NCI-H524 treated with DMSO at 0.1 percent for 48 hours (cell line): ENCODE measurements around the gene IYD.
"Not testable (repeated sequence)": the region's sequence is repeated elsewhere in the genome, so short reads cannot be mapped to it uniquely, and the experiment has no call there.

Experiments
- DNase-seq: peaks from one replicate; lab custom pipeline; 2025; lab: John Stamatoyannopoulos, UW

The IYD gene

DNA sequence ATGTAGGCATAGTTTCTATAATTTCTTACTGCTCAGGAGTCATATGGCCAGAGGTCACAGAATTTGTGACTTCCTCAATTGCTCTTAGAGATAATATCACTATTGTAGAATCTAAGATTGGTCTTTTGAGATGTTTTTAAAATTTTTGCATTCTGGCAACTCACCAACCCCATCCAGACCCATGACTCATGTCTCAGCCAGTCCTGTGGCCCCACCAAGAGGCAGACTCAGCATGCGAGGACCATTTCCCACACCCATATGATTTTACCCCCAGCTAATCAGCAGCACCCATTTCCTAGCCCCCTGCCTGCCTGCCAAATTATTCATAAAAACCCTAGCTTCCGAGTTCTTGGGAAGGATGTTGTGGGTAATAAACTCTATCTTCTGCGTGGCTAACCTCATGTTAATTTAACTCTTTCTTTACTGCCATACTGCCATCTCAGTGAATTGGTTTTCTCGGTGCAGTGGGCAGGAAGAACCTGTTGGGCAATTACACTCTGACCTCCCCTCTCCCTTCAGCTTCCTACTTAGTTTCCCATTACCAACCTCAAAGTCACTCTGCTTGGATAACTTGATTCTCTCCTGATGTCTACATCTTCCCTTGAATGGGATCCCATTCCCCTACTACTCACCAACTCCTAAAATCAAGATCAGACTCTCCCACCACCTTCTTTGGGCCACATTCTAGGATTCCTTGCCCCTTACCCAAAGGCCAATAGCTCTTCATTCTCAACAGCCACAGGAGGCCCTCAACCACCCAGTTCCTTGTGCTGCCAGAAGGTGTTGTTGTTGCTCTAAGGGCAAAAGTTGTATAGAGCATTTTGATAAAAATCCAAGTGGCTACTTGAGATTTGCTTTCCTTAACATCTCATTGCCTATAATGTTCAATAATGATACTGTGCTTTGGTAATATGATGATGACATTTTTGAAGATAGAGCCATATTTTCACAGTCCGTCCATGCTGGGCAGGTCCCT lies 16.2 kb upstream of the IYD start:
- no peak for DNase-seq

DNA sequence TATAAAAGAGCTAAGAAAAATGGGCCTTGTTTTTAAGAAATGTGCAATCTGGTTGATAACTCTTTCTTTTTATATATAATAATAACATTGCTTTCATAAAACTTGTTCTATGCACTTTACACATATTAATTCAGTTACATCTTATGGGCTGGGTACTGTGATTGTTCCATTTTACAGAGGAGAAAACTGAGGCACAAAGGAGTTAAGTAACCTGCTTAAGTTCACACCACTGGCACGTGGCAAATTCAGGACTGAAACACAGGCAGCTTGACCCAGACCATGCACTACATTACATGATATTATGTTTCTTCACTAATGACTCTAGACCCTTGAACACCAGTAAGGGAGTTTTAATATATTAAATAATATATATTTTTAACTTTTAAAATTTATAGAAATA lies 15.4 kb upstream of the IYD start:
- no peak for DNase-seq

DNA sequence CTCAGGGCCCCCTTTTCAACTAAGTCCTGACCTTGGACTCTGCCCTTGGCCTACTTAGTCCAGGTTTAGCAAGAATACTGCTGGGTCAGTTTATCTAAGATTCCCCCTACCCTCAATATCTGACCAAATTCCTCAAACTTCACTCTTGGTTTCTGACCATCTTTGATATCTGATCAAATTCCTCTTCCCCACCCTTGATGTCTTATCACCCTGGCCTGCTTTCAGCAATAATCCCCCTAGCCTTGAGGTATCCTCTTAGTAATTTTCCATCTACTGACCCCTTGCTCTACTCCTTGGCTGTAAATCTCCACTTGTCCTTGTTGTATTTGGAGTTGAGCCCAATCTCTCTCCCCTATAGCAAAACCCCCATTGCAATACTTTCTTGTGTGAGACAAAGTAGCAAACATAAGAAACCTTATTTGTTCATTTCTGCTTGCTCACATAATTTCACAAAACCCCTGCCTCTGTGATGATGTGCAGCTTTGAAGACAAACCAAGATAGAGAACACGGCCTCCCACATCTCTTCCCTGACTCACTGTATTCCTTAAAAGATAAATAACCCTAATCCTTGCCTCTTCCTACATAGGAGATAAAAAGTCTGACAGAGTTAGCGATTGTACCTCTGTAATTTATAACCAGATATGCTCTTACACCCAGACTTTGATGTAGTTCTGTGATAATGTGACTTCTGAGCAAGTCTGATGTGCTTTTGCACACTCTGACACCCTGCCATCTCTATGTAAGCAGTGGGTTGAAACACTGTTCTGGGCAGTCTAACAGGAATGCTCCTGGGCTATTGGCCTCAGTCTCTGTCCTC lies 13.8 kb upstream of the IYD start:
- DNase-seq: no peak

DNA sequence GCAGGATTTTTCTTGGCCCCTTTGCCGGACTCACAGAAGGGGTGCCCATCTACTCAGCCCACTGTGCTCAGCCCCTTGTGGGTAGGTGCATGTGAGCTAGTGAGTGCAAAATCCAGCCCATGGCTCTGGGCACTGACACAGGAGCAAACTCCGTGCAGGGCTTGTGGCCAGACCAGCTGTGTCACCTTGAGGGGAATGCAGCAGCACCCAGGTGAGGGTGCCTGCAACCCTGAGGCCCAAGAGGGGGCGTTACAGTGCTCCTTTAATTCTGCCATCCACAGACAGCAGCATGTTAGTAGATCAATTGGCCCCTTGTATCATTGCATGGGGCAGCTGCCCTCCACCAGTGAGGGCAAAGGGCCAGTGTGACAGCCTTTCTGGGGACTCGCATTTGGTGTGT lies 12.9 kb upstream of the IYD start:
- DNase-seq: no peak

DNA sequence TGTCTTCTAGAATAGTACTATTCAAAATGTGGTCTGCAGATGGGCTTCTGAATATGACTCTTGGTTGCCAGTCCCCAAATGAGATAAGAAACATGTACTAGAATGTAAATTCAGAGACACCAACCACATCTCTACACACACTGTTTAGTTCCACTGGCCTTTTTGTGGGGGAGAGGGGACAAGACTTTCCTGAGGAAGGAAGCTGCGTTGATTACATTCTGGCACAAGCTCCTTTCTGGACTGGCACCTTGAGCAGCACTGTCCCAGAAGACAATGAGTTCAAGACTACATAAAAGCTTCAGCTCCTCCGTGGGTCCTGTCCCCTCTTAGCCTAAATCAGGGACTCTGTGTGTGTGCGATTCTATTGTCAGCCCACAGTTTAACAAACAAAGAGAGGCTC lies 6.9 kb upstream of the IYD start:
- DNase-seq: no peak

DNA sequence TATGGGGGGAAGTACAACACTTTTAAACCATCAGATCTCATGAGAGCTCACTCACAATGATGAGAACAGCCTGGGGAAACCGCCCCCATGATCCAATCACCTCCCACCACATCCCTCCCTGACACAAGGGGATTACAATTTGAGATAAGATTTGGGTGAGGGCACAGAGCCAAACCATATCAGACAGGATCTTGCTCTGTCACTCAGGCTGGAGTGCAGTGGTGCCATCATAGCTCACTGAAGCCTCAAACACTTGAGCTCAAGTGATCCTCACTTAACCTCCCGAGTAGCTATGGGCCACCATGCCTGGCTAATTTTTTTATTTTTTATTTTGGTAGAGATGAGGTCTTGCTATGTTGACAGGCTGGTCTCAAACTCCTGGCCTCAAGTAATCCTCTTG lies 5.1 kb upstream of the IYD start:
- no peak for DNase-seq

DNA sequence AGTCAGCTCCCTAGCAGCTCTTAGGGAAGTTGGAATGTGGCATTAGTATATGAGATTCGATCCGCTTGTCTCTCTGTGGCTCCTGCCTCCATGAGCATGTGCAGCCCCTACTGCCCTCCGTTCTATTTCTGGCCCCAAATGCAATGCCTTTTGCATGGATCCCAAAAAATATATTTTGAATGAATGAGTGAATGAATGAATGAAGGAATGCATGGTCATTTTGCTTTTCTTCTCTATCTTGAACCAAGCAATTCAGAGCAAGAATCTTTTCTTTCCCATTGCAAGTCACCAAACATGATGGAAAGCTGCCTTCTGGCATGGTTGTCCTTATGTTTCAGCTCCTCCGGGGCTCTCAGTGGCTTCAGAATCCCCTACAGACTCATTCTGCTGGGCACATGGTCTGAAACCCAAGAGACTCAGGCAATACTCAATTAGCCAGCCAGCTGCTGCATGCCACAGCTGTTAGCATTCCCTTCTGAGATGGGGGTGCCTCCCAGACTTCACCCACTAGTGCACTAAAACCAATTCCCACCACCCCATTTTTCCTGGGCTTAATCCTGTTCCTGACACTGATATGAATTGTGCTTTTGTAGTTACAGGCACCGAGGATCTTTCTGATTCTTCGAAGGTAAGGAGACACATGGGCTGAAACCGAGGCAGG lies 2.6 kb upstream of the IYD start:
- no peak for DNase-seq

DNA sequence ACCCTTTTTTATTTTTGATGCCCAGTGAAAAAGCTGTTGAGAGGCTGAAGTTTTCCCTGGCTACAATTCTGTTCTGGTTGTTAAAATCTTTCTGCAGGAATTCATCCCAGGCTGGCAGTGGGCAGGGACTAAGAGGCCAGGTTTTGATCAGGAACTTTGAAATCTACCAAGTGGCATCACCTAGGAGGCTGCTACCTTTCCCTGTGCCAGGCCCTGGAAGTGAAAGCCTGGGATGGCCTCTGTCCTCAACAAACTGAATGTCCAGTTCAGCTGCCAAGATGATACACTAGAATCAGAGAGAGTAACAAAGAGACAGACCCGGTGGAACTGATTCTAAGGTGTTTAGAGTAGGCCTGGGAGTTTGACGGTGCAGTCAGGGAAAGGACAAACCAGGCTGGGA lies 596 bp downstream of the IYD start:
- no peak for DNase-seq

DNA sequence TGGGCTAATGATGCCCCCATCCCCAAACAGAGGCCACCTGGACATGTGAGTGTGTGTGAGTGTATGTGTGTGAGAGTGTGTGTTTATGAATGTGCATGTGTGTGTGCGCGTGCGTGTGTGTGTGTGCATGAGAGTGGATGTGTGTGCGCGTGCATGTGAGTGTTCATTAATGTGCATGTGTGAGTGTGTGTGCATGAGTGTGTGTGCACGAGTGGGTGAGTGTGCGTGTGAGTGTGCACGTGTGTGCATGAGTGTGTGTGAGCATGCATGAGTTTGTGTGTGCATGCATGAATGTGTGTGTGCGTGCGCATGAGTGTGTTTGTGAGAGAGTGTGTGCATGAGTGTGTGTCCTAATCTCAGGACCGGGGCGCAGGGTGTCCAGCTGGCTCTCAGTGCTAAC lies 1.3 kb downstream of the IYD start:
- DNase-seq: no peak

DNA sequence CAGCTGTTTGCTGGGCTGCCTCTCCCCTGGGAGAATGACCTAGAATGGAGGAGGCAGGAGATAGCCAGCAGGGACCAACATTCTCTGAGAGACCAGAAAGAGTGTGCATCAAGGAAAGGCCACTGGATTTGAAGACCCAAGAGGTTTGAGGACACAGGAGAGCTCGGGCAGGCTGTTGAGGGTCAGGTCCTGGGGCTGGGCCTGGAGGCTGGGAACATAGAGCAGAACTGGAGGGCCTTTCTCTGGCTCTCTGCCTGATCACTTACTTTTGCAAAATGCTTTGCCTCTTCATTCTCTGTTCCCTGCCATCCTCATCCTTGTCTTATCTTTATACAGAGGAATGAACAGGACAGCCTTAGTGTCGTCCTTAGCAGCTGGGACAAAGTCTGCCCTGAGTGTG lies 2.5 kb downstream of the IYD start:
- no peak for DNase-seq

DNA sequence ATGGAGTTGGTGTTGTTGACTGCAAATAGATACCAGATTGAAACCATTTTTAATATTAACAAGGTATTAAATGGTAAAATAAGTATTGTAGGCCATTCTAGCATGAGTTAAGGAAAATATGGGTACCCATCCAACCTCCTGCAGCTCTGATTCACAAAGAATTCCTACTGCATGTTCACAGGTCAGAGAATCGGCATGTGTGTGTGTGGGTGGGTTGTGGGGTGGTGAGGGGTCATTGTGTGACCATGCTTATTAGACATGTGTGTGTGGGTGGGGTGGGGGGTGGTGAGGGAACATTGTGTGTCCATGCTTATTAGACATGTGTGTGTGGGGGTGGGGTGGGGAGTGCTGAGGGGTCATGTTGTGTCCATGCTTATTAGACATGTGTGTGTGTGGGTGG lies 3.2 kb downstream of the IYD start:
- DNase-seq: no peak

DNA sequence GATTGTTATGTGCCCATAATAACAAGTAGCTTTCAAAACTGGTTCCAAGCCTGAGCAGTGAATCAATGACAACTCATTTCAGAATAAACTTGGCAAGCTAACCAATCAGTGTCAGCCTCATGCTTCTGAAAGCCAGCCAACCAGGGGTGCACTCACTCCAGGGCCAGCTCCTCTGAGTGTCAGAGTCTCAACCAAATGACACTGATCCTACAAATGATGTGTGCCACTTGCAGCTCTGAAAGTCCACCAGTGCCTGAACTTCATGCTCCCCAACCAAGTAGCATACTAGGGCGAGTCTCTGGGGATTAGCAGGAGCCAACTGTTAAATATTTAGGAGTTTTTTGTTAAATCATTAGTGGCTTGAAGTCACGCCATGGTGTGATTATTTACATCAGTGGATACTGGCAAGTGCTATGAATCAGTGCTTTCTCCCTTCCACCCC lies 4.5 kb downstream of the IYD start:
- no peak for DNase-seq

DNA sequence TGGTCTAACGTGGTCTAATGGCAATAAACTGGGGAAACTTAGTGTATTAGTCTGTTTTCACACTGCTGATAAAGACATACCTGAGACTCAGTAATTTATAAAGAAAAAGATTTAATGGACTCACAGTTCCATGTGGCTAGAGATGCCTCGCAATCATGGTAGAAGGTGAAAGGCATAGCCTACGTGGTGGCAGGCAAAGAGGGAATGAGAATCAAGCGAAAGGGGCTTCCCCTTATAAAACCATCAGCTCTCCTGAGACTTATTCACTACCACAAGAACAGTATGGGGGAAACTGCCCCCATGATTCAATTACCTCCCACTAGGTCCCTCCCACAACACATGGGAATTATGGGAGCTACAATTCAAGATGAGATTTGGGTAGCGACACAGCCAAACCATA lies 5.5 kb downstream of the IYD start:
- not testable (repeated sequence) for DNase-seq

DNA sequence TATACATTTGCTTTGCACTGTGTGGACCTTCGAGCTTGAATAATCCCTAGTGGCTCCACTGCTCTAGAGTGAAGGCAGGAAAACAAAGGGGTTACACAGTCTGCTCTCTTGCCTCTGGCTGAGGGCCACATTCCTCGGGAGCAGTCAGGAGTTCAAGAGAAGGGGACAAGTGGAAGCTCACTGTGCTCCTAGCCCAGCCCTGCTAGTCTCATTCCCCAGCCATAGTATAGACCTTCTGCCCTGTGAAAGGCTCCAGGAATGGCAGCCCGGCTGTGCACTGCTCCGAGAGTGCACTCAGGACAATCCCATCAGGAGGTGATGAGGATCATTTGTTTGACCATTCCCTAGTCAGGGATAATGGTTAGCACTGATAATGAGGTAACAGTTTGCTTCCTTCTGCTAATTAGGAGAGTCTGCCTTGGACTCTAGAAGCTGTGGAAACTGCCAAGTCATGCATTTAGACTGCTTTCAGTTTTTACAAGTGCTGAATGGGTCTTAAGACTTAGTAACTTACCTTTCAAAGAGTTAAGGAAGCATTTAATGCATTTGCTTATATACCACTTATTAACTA lies 8.5 kb downstream of the IYD start:
- no peak for DNase-seq

DNA sequence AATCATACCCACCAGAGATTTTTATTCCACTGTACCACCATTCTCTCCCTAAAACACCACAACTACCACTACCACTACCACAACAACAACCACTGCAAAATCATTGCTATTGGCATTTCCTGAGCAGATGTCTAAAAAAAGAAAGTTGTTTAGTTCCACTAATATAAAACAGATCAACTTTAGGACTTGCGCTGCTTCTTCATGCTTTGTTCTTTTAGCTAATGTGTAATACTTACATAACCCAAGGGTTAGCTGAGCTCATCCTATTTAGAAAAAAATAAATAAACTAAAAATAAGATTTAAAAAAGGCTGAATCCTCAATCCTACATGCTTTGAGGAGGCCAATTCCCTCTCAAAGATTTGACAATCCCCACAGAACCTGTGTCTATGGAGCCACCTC lies 11.4 kb downstream of the IYD start:
- no peak for DNase-seq

DNA sequence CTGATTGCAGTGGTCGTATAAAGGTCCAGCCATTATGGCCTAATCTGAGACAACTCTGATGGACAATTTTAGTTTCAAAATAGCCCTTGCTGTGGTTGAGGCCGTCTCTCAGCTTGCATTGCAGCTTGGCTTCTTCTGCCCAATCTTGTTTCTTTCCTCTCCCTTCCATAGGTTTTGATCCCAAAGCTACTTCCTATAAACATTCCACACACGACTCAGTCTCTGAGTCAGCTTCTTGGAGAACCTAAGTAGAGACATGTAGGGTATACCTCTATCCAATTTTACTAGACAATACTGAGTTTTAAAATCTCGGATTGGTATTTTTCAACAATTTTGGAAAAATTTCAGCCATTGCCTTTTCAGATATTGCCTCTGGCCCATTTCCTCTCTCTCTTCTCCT lies 13.4 kb downstream of the IYD start:
- DNase-seq: no peak

DNA sequence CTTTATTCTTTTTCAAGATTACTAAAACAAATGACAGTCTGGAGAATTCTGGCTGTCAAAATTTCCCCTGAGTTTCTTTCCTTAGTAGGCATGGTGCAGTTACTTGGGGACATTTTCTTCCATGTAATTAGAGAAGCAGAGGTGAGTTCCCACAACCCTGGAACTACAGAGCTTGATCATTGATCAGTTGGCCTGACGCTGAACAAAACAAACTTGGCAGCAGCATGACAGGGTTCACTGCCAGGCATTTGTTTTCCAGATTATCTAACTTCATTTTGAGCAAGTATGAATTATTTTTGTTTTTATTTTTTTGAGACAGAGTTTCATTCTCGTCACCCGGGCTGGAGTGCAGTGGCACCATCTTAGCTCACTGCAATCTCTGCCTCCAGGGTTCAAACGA lies 22.6 kb downstream of the IYD start:
- DNase-seq: no peak

DNA sequence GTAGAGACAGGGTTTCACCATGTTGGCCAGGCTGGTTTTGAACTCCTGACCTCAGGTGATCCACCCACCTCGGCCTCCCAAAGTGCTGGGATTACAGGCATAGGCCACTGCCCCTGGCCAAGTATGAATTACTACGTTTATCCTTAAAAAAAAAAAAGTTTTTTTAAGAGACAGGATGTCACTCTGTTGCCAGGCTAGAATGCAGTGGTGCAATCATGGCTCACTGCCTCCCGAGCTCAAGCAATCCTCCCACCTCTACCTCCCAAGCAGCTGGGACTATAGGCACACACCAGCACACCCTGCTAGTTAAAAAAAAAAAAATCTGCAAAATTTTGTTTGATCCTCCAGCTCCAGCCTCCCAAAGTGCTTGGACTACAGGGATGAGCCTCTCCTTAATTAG lies 23.1 kb downstream of the IYD start:
- no peak for DNase-seq

DNA sequence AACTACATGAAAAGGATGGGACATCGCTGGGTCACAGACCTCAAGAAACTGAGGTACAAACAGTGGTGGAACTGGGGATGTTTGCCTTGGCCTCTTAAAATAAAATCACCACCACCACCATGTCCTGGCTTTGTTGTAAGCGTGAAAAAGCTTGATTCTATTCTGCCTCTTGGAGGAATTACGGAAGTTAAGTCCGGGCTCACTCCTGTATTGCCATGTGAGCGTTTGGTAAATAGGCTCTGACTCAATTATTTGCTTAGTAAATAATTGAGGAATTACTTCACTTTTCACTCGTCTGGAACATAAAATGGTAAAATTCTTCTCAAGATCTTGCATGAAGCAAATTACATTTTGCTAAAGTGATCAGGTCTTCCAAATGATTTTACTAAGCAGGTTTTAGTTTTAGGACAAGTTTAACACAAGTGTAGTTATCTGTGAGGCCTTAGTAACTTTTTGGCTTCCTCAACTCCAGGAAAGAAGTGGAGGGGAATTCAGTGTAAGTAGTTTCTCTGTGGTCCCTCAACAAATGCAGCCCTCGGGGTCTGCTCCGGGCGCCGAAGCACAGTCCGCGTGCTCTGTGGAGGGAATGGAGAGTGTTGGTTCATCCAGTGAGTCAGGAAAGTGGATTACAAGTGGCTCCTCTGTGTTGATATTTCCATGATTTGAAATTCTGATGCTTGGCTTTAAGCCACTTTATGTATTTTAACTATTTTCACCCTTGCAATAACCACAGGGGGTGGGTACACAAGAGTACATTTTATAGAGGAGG lies 23.8 kb downstream of the IYD start:
- no peak for DNase-seq

DNA sequence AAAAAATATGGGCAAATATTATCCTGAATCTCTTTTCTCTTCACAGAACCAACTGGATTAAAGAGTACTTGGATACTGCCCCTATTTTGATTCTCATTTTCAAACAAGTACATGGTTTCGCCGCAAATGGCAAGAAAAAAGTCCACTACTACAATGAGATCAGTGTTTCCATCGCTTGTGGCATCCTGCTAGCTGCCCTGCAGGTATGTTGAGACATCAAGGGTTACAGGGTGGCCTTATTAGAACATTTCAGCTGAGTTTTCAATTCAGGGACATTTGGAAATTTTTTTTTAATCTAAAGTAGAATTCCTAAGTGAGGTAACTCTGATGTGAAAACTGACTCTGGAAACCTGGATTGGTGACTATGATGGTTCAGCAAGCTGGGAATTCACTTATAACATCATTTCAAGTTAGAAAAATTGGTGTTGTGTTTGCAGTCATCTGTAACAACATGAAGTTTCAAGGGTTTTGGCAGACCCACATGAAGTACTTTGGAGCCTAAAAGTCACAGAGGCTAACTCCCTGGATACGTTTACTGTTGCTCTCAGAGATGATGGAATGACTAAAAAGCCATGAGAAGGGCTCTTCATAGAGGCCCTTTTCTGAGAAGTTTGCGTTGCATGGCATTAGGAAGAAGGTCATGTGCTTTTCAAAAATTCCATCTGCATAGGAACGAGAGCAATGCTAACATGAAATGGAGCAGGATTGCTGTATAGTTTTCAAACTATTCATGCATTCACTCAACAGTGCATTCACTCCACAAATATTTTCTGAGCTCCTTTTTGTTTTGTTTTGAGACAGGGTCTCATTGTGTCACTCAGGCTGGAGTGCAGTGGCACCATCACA lies 25.5 kb downstream of the IYD start:
- no peak for DNase-seq

DNA sequence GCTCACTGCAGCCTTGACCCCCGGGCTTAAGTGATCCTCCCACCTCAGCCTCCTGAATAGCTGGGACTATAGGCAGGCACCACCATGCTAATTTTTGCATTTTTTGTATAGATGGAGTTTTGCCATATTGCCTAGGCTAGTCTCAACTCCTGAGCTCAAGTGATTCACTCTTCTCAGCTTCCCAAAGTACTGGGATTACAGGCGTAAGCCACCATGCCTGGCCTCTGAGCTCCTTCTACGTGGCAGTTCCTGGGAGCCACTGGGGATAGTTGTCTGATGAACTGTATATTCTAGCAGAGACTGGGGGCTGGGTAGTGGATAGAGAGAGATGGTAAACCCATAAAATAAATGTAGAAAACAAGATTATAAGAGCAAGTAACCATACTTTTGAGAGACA lies 26.1 kb downstream of the IYD start:
- DNase-seq: no peak
